GM19035 (cell line): ENCODE data around the gene FGF3.

Experiments
- ATAC-seq: cut with Tn5 transposase; IDR thresholded peaks from one replicate; pipeline ENCODE4 v1.9.1; 2021; ENCODE audit not compliant: unreplicated experiment

The FGF3 gene

GRCh38 chr11:69825037-69825834 lies 6.0 kb upstream of the FGF3 start:
- ATAC-seq = no peak

DNA sequence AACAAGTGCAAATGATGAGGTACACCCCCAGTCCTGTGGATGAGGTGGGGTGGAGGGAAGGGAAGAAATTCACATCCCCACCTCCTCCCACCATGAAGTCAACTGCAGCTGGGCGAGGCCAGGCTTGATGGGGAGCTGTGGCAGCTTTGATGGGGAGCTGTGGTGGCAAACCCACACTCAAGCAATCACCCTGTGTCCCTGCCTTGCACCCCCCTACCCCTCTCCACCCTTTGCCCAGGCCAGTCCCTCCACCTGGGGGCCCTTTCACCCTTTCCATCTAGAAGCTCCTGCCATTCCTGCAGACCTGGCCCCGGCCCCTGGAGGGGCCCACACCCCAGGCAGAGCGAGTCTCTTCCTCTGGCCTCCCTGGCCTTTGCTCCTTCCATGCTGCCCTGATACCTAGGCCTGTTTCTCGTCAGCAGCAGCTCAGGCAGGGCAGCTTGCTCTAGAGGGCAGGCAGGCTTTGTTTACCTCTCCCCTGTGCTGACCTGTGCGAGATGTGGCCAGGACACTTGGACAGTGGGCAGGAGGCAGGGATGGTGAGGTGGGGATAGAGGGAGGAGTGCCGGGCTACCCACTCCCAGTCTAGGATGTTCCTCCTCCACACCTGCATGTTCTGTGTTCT lies 4.5 kb upstream of the FGF3 start:
- no peak for ATAC-seq

DNA sequence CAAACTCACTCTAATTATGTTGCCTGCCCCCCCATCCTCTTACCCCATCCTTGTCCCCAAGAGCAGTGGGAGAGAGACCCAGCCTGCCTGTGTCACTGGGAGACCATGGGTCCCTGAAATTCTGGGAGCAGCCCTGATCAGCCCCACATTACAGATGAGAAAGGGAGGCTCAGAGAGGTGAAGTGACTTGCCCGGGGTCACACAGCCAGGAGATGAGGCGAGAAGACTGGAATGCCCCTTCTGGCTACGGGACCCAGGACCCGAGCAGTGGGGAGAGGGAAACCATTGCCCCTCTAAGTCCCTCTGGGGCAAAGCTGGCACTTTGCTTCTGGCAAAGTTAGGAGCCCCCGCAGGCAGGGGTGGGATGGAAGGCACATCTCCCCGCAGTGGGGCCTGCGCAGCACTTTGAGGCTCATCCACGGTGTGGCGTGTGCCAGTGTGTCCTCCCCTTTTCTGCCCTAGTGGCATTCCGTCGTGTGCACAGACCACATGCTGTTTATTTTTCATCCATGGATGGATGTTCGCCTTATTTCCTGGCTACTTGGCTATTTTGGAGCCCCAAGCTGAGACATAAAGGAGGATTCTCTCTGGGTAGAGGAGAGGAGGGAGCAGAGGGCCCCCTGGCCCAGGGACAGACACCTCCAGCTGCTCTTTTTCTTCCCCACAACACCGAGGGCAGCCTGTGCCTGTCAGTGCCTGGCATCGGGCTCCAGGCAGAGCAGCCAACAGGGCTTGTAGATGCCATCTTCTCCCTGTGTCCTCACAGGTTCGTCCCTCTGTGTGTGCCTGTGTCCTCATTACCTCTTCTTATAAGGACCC lies 3.7 kb upstream of the FGF3 start:
- no peak for ATAC-seq

DNA sequence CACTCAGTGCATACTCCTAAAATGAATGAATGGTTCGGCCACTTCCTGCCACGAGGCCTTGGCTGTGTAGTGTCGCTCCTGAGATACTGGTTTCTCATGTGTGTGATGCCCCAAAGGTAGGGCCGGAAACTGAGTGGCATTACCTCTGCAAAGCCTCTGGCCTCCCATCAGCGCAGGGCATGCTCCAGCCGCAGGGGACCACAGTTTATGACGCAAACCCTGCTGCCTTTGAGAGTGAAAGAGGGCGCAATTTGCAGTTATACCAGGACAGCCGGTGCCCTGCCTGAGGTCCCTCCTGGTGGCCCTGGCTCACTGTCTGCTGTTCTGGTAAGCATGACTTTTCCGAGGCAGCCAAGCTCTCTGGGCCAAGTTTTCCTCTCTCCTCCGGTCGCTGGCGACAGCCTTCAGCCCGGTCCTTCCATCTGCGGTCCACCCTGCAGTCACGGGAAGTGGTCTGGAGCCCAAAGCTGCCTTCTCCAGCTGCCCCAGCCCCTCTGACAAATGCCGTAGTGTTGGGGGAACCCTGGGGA lies 2.4 kb upstream of the FGF3 start:
- no peak for ATAC-seq

DNA sequence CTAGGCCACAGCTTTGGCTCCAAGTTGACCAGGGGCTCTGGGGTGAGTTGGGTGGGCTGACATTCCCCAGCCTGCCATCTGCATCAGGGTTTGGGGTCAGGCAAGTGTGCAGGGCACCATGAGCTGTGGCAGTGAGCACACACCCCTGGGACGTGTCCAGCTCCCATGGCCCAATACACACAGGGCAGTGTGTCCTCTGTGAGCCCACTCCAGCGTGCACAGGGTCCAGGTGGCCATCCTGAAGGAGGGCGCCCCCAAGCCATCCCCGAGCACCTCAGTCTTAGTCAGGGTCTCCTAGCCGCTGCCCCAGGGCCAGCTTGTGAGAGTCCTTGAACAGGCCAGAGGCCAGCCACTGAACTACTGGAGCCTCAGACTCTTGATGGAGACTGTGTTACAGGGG lies 1.2 kb upstream of the FGF3 start:
- no peak for ATAC-seq

DNA sequence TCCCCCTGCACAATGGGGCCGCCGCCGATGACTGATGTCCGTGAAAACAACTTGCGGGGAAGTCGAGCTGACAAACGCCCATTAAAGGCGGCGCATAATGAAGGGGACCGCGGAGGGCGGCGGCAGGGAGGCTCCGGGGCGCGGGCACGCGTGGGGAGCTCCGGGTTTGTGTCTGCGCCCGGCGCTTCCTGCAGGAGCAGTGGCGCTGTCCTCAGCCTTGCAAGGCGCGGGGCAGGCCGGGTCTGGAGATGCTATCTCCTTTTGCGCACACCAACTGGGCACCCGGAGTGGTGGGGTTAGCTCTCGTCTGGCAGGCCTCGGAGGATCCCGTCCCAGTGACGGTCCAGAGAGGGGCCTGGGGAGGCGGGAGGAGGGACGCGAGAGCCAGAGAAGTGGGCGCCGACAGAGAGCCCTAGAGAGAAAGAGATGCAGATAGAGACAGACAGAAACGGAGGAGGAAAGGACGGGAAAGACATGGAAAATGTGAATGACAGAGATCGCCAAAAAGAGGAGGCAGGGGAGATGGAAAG lies 390 bp upstream of the FGF3 start:
- ATAC-seq = no peak

- ATAC-seq = no peak
Observed at GRCh38 chr11:69818231-69818602, 999 bp downstream of the FGF3 start.

- no peak for ATAC-seq
Observed at GRCh38 chr11:69817265-69818230, 1.7 kb downstream of the FGF3 start.

DNA sequence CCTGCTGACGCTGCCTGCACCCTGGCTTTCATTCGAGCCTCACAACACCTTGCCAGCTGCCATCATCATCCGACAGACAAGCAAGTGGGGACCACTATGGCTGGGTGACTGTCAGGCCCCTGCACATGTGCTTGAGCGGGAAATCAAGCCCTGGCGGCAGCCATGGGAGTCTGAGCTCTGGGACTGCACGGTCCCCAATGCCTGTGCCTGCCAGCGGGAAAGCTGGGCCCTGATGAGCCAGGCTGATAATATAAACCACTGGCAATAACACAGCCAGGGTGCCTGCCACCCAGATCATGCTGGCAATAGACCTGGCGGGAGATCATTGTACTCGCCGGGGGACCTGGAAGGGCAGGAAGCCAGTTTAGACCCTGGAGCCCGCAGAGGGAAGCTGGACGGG lies 2.5 kb downstream of the FGF3 start:
- ATAC-seq = no peak

DNA sequence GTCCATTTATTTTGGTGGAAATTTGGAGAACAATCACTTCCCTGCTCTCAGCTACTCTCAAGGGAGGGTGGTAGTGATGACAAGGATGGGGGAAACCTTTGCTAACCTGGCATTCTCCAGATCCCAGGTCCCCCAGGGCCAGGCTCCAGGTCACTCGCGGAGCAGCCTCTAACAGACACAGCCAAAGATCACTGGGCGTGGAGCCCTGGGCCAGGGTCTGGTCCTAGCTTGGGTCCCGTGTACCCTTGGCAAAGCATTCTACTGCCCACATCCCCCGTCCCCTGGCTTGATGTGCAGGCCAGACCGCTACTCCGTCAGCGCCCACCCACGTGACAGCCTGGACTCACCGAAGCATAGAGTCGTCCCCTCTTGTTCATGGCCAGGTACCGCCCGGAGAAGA lies 3.2 kb downstream of the FGF3 start:
- ATAC-seq = no peak

DNA sequence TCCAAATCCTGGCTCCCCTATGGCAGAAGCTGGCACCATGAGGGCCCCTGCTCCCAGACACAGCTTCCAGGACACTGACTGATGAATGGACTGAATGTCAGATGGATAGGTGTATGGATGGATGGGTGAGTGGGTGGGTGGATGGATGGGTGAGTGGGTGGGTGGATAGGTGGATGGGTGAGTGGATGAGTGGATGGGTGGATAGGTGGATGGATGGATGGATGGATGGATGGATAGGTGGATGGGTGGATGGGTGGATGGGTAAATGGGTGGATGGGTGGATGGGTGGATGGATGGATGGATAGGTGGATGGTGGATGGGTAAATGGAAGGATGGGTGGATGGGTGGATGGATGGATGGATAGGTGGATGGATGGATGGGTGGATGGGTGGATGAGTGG lies 4.3 kb downstream of the FGF3 start:
- ATAC-seq = no peak

GRCh38 chr11:69814411-69814810 lies 4.8 kb downstream of the FGF3 start:
- ATAC-seq = no peak

- ATAC-seq = no peak
Observed at GRCh38 chr11:69813839-69814238, 5.4 kb downstream of the FGF3 start.

GRCh38 chr11:69812946-69813345 lies 6.3 kb downstream of the FGF3 start:
- ATAC-seq = no peak

DNA sequence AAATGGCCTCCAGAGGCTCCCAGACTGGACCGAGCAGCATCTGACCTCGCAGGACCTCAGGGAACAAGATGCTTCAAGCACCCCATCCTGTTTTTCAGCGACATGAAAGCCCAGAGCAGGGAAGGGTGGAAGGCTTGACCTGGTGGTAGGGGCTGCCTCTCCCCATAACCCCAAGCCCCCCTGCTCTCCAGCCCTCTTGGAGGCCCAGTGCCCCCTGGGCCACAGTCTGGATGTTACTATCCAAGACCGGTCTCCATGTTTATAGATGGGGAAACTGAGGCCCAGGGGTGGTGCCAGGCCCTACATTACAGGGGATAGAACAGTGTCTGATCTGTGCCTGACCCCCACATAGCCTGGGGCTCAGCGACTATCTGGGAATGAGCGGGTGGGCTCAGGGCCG lies 7.0 kb downstream of the FGF3 start:
- ATAC-seq = no peak

DNA sequence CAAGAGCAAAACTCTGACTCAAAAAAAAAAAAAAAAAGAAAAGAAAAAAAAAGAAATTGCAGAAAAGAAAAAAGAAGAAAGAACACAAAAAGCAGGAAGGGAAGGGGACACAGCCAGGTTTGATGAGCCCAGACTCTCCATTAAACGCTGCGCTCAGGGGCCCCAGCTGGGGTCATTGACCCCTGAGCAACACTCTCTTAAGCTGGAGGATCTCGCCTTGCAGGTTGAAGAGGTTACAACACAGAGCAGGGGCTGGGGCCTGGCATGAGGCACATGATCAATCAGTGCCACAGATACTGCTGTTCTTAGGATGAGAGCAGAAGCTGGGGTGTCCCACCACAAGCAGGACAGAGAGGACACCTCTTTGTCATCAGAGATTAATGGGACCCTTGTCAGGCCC lies 7.8 kb downstream of the FGF3 start:
- no peak for ATAC-seq

DNA sequence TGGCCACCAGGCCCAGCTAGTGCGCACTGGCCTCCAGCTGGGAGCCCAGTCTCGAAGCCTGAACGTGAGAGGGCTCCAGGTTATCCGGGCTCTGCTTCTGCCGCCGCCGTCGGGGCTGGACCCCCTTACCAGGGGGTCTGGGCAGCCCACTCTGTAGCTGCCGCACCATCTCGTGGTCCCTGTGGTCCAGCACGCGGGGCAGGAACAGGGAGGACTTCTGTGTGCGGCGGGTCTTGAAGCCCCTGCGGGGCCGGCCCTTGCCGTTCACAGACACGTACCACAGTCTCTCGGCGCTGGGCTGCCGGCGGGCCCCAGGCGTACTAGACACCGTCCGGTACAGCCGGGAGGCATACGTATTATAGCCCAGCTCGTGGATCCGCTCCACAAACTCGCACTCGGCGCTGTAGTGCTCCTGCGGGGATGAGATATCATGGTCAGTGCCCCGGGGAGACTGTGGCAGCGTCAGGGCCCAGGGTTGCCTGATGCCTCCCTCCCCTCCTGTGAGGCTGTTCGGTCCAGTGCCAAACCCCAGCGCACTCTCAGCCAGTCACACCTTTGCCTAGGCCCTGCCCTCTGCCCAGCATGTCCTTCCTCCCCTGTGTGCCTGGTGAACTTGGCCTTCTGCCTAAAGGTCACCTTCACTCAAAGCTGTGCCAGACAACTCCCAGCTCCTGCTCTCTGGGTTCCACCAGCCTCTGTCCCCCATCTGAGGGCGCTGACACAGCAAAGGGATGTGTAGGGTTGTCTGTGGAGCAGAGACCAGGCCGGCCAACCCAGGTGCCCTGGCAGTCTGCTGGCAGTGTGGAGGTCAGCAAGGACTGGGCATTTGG lies 8.7 kb downstream of the FGF3 start:
- ATAC-seq = no peak

DNA sequence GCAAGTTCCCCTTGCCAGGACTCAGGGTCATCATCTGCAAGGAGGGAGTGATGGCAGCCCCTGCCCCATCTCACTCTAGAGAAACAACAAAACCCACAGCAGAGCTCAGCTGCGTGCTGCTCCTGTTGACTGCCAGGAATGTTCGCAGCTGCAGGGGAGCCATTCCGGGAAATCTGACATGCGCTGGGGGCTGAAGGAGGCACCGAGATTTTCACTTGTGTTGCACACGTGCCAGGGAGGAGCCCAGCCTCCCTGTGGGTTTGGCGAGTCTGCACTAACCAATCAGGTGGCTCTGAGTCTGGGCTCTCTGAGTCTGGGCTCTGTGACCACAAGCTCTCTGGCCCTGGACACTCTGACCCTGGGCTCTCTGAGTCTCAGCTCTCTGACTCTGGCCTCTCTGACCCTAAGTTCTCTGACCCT lies 10.5 kb downstream of the FGF3 start:
- no peak for ATAC-seq

DNA sequence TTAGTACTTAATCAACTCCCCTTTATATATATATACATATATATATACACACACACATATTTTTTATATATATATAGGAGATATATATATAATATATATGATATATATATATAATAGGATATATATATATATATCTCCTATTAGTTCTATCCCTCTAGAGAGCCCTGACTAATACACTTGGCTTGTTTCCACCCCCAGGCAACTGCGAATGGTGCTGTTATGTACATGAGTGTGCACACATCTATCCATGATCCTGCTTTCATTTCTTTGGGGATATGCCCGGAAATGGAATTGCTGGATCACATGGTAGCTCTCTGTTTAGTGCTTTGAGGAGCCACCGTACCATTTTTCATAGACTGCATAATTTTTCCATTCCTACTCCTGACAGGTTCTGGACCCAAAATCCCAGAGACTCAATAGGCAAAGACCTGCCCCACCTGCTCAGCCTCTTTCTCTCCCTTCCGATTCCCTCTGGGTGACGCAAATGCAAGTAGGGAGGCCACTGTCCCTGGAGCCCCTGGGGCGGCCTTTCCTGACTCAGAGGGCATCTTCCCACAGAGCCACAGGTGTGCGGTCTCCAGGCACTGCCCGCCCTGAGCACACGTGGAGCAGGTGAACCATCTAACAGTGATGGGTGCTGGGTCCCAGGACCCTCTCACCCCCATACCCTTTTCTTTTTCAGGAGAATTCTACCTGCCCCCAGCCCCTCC lies 12.0 kb downstream of the FGF3 start:
- no peak for ATAC-seq
